MCF 10A (cell line): ENCODE data around the gene RCAN3. TPM values are rescaled to one million over a fixed set of nuclear protein-coding genes. Genes with fewer than 3 reads are reported as not detected.

Experiments
- BruUV-seq: library from RNA; stranded (reverse); fragments of 400-500 nt; replicated peaks from 2 replicates; lab custom pipeline; 2021; lab: Mats Ljungman, UMichigan
- CTCF ChIA-PET: fragments of 300-600 bp; sonication (Branson Sonifier 250); formaldehyde crosslinking; extraction: SDS; loops from one replicate; lab custom pipeline; 2021; ENCODE audit warnings: antibody characterized with exemption, inconsistent platforms; lab: Yijun Ruan, JAX
- POLR2A ChIA-PET: fragments of 300-600, 350-650 bp; sonication (Branson Sonifier 250); formaldehyde crosslinking; extraction: SDS; loops from one replicate; lab custom pipeline; 2020; ENCODE audit warnings: antibody characterized with exemption, inconsistent platforms; lab: Yijun Ruan, JAX
- DNase-seq: peaks from one replicate; pipeline ENCODE4 v3.0.0-alpha.2; 2018; ENCODE audit not compliant: unreplicated experiment
- H3K27ac Mint-ChIP-seq: one replicate; pipeline ENCODE4 v1.8.0; 2022; ENCODE audit warnings: mild to moderate bottlenecking, low read depth, mixed read lengths; ENCODE audit not compliant: unreplicated experiment
- H3K27me3 Mint-ChIP-seq: one replicate; pipeline ENCODE4 v1.8.0; 2022; ENCODE audit warnings: mixed read lengths; ENCODE audit not compliant: insufficient read depth, unreplicated experiment
- H3K36me3 Mint-ChIP-seq: one replicate; pipeline ENCODE4 v1.8.0; 2022; ENCODE audit warnings: mild to moderate bottlenecking, moderate library complexity, mixed read lengths; ENCODE audit not compliant: insufficient read depth, unreplicated experiment
- H3K4me1 Mint-ChIP-seq: one replicate; pipeline ENCODE4 v1.8.0; 2022; ENCODE audit warnings: mixed read lengths; ENCODE audit not compliant: insufficient read depth, unreplicated experiment
- H3K4me3 Mint-ChIP-seq: one replicate; pipeline ENCODE4 v1.8.0; 2022; ENCODE audit warnings: mild to moderate bottlenecking, moderate library complexity, mixed read lengths; ENCODE audit not compliant: unreplicated experiment
- H3K9me3 Mint-ChIP-seq: one replicate; pipeline ENCODE4 v1.8.0; 2022; ENCODE audit warnings: mixed read lengths; ENCODE audit not compliant: unreplicated experiment
- CTCF ChIP-seq: fragments of 200-600 bp; IDR thresholded peaks from one replicate; pipeline ENCODE4 v1.8.0; 2022; ENCODE audit warnings: antibody characterized with exemption, mild to moderate bottlenecking; ENCODE audit not compliant: unreplicated experiment
- intact Hi-C: fragments of 100-400 bp; cut with micrococcal nuclease; formaldehyde crosslinking; loops from 2 replicates; pipeline ENCODE4 v1.14.1; 2022
- total RNA-seq: library from RNA; stranded (reverse); gene quantifications from 2 replicates; pipeline ENCODE4 v1.2.3, GENCODE V29; 2022

RCAN3 gene
- total RNA-seq, 1 experiment from 2014 or later = 6.1 TPM

- CTCF ChIA-PET = interaction anchor here (0.6 to 1.0 kb wide), 3 partner anchors 44 to 751 kb away, joined by 3 to 4 read pairs (median 3); no protein-coding TSS in a partner anchor
- no peaks in the 10 kb centered on the region for H3K9me3 Mint-ChIP-seq
- intact Hi-C loops = loop anchor here (5.0 kb wide), 1 partner anchor 85 kb away; the partner anchor contains the start of gene NIPAL3
- H3K4me3 Mint-ChIP-seq = peak overlapping the region; percentile 76
- POLR2A ChIA-PET = interaction anchor here (0.6 to 5.2 kb wide), 15 partner anchors 8 to 1431 kb away, joined by 3 to 70 read pairs (median 5); partner anchors contain the start of genes NIPAL3 and STPG1
- no peak for TF ChIP-seq CTCF
- peaks cover 7% of the 10 kb centered on the region for H3K36me3 Mint-ChIP-seq
- peak overlapping the region; percentile 59 for H3K27ac Mint-ChIP-seq
- no TSS peak for BruUV-seq
- peak; percentile 50 for DNase-seq
- no peaks in the 10 kb centered on the region for H3K27me3 Mint-ChIP-seq
- H3K4me1 Mint-ChIP-seq = peaks cover 14% of the 10 kb centered on the region
These were observed 449 bp upstream of the RCAN3 start for GRCh38 chr1:24502065-24502708.

GRCh38 chr1:24503059-24503751, 569 bp downstream of the RCAN3 start:
- Mint-ChIP-seq H3K27me3 (no peaks in the 10 kb centered on the region), H3K36me3 (peaks cover 7% of the 10 kb centered on the region), H3K4me1 (peaks cover 16% of the 10 kb centered on the region), H3K4me3 (peak overlapping the region; percentile 76), H3K9me3 (no peaks in the 10 kb centered on the region), H3K27ac (peak overlapping the region; percentile 20)
- no peak for TF ChIP-seq CTCF
- ChIA-PET CTCF (interaction anchor here (0.8 to 1.1 kb wide), 2 partner anchors 11 to 12 kb away, joined by 3 to 4 read pairs; no protein-coding TSS in a partner anchor), POLR2A (interaction anchor here (0.5 to 5.2 kb wide), 12 partner anchors 11 to 114 kb away, joined by 3 to 70 read pairs (median 6); partner anchors contain the start of genes NIPAL3 and STPG1)
- BruUV-seq = no TSS peak
- intact Hi-C loops = loop anchor here (5.0 kb wide), 1 partner anchor 86 kb away; the partner anchor contains the start of gene NIPAL3
- peak; percentile 12 for DNase-seq

GRCh38 chr1:24503870-24504523, 1.4 kb downstream of the RCAN3 start:
- Mint-ChIP-seq H3K9me3 (no peaks in the 10 kb centered on the region), H3K4me3 (peak overlapping the region; percentile 76), H3K27ac (peak overlapping the region; percentile 20), H3K36me3 (peaks cover 7% of the 10 kb centered on the region), H3K27me3 (no peaks in the 10 kb centered on the region), H3K4me1 (peaks cover 16% of the 10 kb centered on the region)
- intact Hi-C loops = loop anchor here (5.0 kb wide), 1 partner anchor 87 kb away; the partner anchor contains the start of gene NIPAL3
- CTCF ChIA-PET = interaction anchor here (0.6 to 1.1 kb wide), 6 partner anchors 11 to 319 kb away, joined by 3 to 5 read pairs (median 4); no protein-coding TSS in a partner anchor
- no TSS peak for BruUV-seq
- no peak for TF ChIP-seq CTCF
- no peak for DNase-seq
- POLR2A ChIA-PET = interaction anchor here (0.6 to 5.2 kb wide), 11 partner anchors 10 to 114 kb away, joined by 3 to 70 read pairs (median 4); partner anchors contain the start of genes NIPAL3 and STPG1
